Endothelial cell of umbilical vein (primary cell): ENCODE results near the gene ZBTB6.
"Not testable (repeated sequence)": the region's sequence is repeated elsewhere in the genome, so short reads cannot be mapped to it uniquely, and the experiment has no call there.

Experiments
- EZH2 ChIP-seq: IDR thresholded peaks from 2 replicates; pipeline ENCODE4 v1.6.1; 2012; ENCODE audit warnings: borderline replicate concordance, low read depth, mild to moderate bottlenecking, moderate library complexity, low read length, inconsistent platforms; ENCODE audit not compliant: severe bottlenecking
- FOS ChIP-seq: IDR thresholded peaks from 2 replicates; pipeline ENCODE4 v1.6.1; 2011; ENCODE audit warnings: mild to moderate bottlenecking, low read length, moderate library complexity, borderline replicate concordance; ENCODE audit not compliant: insufficient read depth
- JUN ChIP-seq: IDR thresholded peaks from 2 replicates; pipeline ENCODE4 v1.6.1; 2011; ENCODE audit warnings: borderline replicate concordance, low read depth; ENCODE audit not compliant: insufficient read length, insufficient read depth
- MAX ChIP-seq: IDR thresholded peaks from 2 replicates; pipeline ENCODE4 v1.6.1; 2011; ENCODE audit not compliant: insufficient read depth, insufficient read length
- MYC ChIP-seq: IDR thresholded peaks from one replicate; pipeline ENCODE4 v1.6.1; 2011; ENCODE audit warnings: mild to moderate bottlenecking, low read depth, low read length
- POLR2A ChIP-seq: IDR thresholded peaks from 2 replicates; pipeline ENCODE4 v1.6.1; 2012; ENCODE audit warnings: low read depth, mild to moderate bottlenecking, control low read depth, low read length
- POLR2AphosphoS5 ChIP-seq: IDR thresholded peaks from 2 replicates; pipeline ENCODE4 v1.6.1; 2012; ENCODE audit warnings: low read depth, mild to moderate bottlenecking, control low read depth, low read length, moderate library complexity; ENCODE audit not compliant: insufficient read depth
- TF ChIP-seq, protein P1 (sequence below), 2 donors: IDR thresholded peaks; 1 replicate in 1 of 2; 2 replicates in 1 of 2; pipeline ENCODE4 v1.5.1; 2011; ENCODE audit warnings: low read length in 2 of 2, mild to moderate bottlenecking in 2 of 2, moderate library complexity in 2 of 2, control low read depth in 1 of 2, inconsistent platforms in 1 of 2, low read depth in 1 of 2; ENCODE audit not compliant: insufficient read depth in 1 of 2; ENCODE audit errors: extremely low read depth in 1 of 2

GRCh38 chr9:122867276-122867675 is 45.8 kb downstream of the ZBTB6 start:
- not testable (repeated sequence) for TF ChIP-seq EZH2, POLR2A, MAX, POLR2AphosphoS5, MYC, JUN, FOS
- TF ChIP-seq, protein P1, sequence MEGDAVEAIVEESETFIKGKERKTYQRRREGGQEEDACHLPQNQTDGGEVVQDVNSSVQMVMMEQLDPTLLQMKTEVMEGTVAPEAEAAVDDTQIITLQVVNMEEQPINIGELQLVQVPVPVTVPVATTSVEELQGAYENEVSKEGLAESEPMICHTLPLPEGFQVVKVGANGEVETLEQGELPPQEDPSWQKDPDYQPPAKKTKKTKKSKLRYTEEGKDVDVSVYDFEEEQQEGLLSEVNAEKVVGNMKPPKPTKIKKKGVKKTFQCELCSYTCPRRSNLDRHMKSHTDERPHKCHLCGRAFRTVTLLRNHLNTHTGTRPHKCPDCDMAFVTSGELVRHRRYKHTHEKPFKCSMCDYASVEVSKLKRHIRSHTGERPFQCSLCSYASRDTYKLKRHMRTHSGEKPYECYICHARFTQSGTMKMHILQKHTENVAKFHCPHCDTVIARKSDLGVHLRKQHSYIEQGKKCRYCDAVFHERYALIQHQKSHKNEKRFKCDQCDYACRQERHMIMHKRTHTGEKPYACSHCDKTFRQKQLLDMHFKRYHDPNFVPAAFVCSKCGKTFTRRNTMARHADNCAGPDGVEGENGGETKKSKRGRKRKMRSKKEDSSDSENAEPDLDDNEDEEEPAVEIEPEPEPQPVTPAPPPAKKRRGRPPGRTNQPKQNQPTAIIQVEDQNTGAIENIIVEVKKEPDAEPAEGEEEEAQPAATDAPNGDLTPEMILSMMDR (IDR thresholded peaks at IDR 0.05; ENCODE audit: extremely low read depth in 1 of 2, insufficient read depth in 1 of 2, low read depth in 1 of 2, low read length in 2 of 2) = not testable (repeated sequence)
